A673 (cell line): ENCODE results near the gene FAAP20.

ENCODE experiments used
- EZH2 ChIP-seq: fragments of 200-600 bp; sonication (generic); IDR thresholded peaks from 2 replicates; pipeline ENCODE4 v1.6.1; 2017; ENCODE audit warnings: borderline replicate concordance, low read depth, mild to moderate bottlenecking, mixed read lengths, antibody characterized with exemption, low read length; ENCODE audit not compliant: poor library complexity, severe bottlenecking
- TF ChIP-seq, protein P1 (sequence below): fragments of 300-800, 200-600 bp; sonication (generic); conservative IDR thresholded peaks from 2 replicates; pipeline ENCODE4 v1.5.1; 2017; ENCODE audit warnings: low read depth, mild to moderate bottlenecking, antibody characterized with exemption, low read length, moderate library complexity, mixed read lengths

DNA sequence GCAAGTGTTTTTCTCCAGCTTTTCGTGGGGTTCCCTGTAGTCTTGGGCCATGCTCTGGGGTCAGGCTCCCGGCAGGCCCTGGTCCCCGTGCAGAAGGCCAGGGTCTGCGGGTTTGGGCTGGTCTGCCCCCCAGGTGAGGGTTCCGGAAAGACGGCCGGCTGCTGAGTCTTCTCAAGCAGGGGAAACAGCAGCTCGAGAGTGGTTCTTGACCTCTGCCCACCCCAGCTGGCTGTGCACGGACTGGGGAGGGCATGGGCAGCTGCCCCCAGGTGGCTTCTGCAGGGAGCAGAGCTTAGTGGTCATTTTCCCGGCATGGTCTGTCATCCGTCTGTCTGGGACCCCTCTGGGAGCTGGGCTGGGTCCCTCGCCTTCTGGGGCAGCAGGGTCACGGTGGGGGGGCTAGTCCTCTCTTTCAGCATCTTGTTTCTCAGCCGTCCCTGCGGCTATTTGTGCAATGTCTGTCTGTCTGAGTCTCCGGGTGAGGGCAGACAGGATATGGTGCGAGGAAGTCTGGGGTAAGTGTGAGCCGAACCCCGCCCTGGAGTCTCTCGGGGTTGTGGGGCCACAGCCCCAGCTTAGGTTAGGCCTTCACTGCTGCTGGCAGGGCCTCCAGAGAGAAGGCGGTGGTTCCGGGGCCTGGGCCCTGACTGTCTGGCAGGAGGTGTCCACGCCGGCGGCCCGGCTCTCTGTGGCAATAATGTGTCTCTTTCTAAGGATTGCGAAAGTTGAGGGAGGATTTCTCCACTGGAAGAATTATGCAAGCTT is 39.6 kb upstream of the FAAP20 start:
- TF ChIP-seq, protein P1, sequence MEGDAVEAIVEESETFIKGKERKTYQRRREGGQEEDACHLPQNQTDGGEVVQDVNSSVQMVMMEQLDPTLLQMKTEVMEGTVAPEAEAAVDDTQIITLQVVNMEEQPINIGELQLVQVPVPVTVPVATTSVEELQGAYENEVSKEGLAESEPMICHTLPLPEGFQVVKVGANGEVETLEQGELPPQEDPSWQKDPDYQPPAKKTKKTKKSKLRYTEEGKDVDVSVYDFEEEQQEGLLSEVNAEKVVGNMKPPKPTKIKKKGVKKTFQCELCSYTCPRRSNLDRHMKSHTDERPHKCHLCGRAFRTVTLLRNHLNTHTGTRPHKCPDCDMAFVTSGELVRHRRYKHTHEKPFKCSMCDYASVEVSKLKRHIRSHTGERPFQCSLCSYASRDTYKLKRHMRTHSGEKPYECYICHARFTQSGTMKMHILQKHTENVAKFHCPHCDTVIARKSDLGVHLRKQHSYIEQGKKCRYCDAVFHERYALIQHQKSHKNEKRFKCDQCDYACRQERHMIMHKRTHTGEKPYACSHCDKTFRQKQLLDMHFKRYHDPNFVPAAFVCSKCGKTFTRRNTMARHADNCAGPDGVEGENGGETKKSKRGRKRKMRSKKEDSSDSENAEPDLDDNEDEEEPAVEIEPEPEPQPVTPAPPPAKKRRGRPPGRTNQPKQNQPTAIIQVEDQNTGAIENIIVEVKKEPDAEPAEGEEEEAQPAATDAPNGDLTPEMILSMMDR: no peak
- TF ChIP-seq EZH2: no peak
